Activated naive CD8-positive, alpha-beta T cell treated with anti-CD3 and anti-CD28 coated beads, Interleukin-2, amount 50 U/mL, for 24 hours (primary cell): ENCODE data around the gene PITRM1.
A peak's percentile ranks its signal among the peaks of the same experiment; 100 is the strongest.
"Not testable (repeated sequence)": the region's sequence is repeated elsewhere in the genome, so short reads cannot be mapped to it uniquely, and the experiment has no call there.

ENCODE experiments used
- ATAC-seq: fragments of 150-1000 bp; cut with Tn5 transposase; one replicate; pipeline ENCODE4 v1.10.0; 2021
- DNase-seq: peaks from one replicate; pipeline ENCODE4 v3.0.0; 2021
- H3K27ac Mint-ChIP-seq: one replicate; pipeline ENCODE4 v1.8.0; 2021; ENCODE audit warnings: mild to moderate bottlenecking, mixed read lengths
- H3K27me3 Mint-ChIP-seq: one replicate; pipeline ENCODE4 v1.8.0; 2021; ENCODE audit warnings: mixed read lengths
- H3K36me3 Mint-ChIP-seq: one replicate; pipeline ENCODE4 v1.8.0; 2021; ENCODE audit warnings: low read depth, mixed read lengths
- H3K4me1 Mint-ChIP-seq: one replicate; pipeline ENCODE4 v1.8.0; 2021; ENCODE audit warnings: mixed read lengths
- H3K4me3 Mint-ChIP-seq: one replicate; pipeline ENCODE4 v1.8.0; 2021; ENCODE audit warnings: mild to moderate bottlenecking, moderate library complexity, mixed read lengths
- H3K9me3 Mint-ChIP-seq: one replicate; pipeline ENCODE4 v1.8.0; 2021; ENCODE audit warnings: mixed read lengths

The PITRM1 gene, protein sequence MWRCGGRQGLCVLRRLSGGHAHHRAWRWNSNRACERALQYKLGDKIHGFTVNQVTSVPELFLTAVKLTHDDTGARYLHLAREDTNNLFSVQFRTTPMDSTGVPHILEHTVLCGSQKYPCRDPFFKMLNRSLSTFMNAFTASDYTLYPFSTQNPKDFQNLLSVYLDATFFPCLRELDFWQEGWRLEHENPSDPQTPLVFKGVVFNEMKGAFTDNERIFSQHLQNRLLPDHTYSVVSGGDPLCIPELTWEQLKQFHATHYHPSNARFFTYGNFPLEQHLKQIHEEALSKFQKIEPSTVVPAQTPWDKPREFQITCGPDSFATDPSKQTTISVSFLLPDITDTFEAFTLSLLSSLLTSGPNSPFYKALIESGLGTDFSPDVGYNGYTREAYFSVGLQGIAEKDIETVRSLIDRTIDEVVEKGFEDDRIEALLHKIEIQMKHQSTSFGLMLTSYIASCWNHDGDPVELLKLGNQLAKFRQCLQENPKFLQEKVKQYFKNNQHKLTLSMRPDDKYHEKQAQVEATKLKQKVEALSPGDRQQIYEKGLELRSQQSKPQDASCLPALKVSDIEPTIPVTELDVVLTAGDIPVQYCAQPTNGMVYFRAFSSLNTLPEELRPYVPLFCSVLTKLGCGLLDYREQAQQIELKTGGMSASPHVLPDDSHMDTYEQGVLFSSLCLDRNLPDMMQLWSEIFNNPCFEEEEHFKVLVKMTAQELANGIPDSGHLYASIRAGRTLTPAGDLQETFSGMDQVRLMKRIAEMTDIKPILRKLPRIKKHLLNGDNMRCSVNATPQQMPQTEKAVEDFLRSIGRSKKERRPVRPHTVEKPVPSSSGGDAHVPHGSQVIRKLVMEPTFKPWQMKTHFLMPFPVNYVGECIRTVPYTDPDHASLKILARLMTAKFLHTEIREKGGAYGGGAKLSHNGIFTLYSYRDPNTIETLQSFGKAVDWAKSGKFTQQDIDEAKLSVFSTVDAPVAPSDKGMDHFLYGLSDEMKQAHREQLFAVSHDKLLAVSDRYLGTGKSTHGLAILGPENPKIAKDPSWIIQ

GRCh38 chr10:3172446-3173170 is at the start of gene PITRM1:
Gene PITRM1, minus strand, starts transcription at chr10:3172782. Its CDS starts 10 bp downstream, at chr10:3172772.
- DNase-seq = peak; percentile 98
- Mint-ChIP-seq H3K36me3 (peaks cover 20% of the 10 kb centered on the region), H3K4me3 (peak within 1 kb of the TSS; percentile 91), H3K9me3 (peaks cover 4% of the 10 kb centered on the region), H3K27me3 (no peaks in the 10 kb centered on the region), H3K27ac (peak within 1 kb of the TSS; percentile 85), H3K4me1 (peaks cover 29% of the 10 kb centered on the region)
- ATAC-seq = peak; percentile 98

DNA sequence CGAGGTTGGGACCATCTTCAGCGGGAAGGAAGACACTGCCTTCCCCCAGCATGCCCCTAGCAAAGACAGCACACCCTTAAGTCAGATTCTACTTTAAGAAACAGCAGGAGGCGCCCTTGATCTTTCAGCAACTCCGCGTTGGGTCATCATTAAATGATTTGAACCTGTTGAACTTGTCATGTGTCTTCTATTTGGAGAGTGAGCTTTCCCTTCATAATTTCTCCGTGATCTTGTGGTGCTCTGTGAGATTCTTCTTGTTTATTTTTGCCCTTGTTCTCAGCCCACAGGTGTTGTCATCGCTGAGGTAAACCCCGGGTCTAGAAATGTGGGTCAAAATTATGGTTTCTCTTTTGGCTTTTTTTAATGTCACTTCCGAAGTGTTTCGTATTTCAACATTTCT is 49.5 kb upstream of the PITRM1 start:
- ATAC-seq = no peak
- no peak overlapping the region for H3K4me3 Mint-ChIP-seq
- H3K9me3 Mint-ChIP-seq = no peaks in the 10 kb centered on the region
- H3K36me3 Mint-ChIP-seq = no peaks in the 10 kb centered on the region
- H3K4me1 Mint-ChIP-seq = peaks cover 10% of the 10 kb centered on the region
- H3K27me3 Mint-ChIP-seq = peaks cover 13% of the 10 kb centered on the region
- DNase-seq = no peak
- H3K27ac Mint-ChIP-seq = no peak overlapping the region

DNA sequence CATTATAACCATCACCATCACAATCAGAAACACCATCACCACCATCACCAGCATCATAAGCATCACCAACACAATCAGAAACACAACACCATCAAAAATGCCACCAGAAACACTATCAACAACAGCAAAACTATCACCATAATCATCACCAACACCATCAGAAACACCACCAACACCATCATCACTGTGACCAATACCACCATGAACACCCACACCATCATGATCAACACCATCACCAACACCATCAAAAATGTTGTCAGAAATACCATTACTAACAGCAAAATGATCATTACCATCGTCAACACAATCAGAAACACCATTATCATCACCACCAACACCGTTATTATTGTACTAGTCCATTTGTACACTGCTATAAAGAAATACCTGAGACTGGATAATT is 49.0 kb upstream of the PITRM1 start:
- not testable (repeated sequence) for H3K27ac Mint-ChIP-seq, H3K9me3 Mint-ChIP-seq, DNase-seq, H3K4me3 Mint-ChIP-seq, ATAC-seq, H3K36me3 Mint-ChIP-seq, H3K4me1 Mint-ChIP-seq
- peaks cover 13% of the 10 kb centered on the region for H3K27me3 Mint-ChIP-seq

DNA sequence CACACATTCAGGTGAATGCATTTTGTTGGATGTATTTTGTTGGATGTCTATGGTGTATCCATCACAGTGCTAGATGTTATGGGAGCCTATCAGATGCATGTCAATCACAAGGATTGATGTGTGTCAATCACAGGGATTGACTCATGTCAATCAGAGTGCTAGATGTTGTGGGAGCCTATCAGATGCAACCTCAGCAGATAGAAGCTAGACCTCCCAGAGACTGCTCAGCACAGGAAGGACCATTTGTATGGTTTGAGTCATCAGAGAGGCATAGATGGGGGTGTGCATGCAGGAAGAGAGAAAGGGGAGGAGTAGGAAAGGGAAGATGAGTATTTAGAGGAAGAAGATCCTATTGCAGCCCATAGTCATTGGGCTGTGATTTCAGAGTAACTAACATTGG is 48.3 kb upstream of the PITRM1 start:
- H3K4me1 Mint-ChIP-seq = peaks cover 5% of the 10 kb centered on the region
- DNase-seq = no peak
- peaks cover 13% of the 10 kb centered on the region for H3K27me3 Mint-ChIP-seq
- H3K4me3 Mint-ChIP-seq = no peak overlapping the region
- H3K9me3 Mint-ChIP-seq = no peaks in the 10 kb centered on the region
- peak; percentile 40 for ATAC-seq
- no peak overlapping the region for H3K27ac Mint-ChIP-seq
- no peaks in the 10 kb centered on the region for H3K36me3 Mint-ChIP-seq

- DNase-seq, H3K27ac Mint-ChIP-seq, H3K4me1 Mint-ChIP-seq, H3K4me3 Mint-ChIP-seq, ATAC-seq, H3K9me3 Mint-ChIP-seq, H3K36me3 Mint-ChIP-seq: not testable (repeated sequence)
- peaks cover 16% of the 10 kb centered on the region for H3K27me3 Mint-ChIP-seq
Measured at GRCh38 chr10:3219021-3219628, 46.5 kb upstream of the PITRM1 start.

GRCh38 chr10:3217853-3218252 is 45.3 kb upstream of the PITRM1 start:
- H3K27ac Mint-ChIP-seq = no peak overlapping the region
- DNase-seq = no peak
- H3K4me3 Mint-ChIP-seq = no peak overlapping the region
- peaks cover 5% of the 10 kb centered on the region for H3K4me1 Mint-ChIP-seq
- H3K27me3 Mint-ChIP-seq = peaks cover 16% of the 10 kb centered on the region
- no peaks in the 10 kb centered on the region for H3K9me3 Mint-ChIP-seq
- H3K36me3 Mint-ChIP-seq = no peaks in the 10 kb centered on the region
- no peak for ATAC-seq

DNA sequence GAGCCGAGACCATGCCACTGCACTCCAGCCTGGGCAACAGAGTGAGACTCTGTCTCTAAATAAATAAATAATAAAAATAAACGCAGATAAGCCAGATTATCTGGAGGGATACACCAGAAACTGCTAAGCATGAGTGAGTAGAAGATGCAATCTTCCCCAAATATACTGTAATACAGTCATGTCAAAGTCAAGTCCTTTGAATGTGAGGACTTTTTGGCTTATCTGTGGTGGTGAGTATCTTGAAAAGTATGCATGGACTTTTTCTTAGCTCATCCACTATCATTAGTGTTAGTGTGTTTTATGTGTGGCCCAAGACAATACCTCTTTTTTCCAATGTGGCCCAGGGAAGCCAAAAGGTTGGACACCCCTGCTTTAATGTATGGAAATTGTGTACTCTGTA is 44.7 kb upstream of the PITRM1 start:
- Mint-ChIP-seq H3K27me3 (peaks cover 18% of the 10 kb centered on the region), H3K27ac (no peak overlapping the region), H3K4me1 (peaks cover 5% of the 10 kb centered on the region), H3K4me3 (no peak overlapping the region), H3K36me3 (no peaks in the 10 kb centered on the region), H3K9me3 (no peaks in the 10 kb centered on the region)
- ATAC-seq = no peak
- no peak for DNase-seq

GRCh38 chr10:3215153-3215775 is 42.7 kb upstream of the PITRM1 start:
- DNase-seq (no peak), ATAC-seq (no peak)
- no peak overlapping the region for H3K4me3 Mint-ChIP-seq
- H3K27me3 Mint-ChIP-seq = peaks cover 21% of the 10 kb centered on the region
- no peaks in the 10 kb centered on the region for H3K4me1 Mint-ChIP-seq
- no peak overlapping the region for H3K27ac Mint-ChIP-seq
- H3K36me3 Mint-ChIP-seq = no peaks in the 10 kb centered on the region
- no peaks in the 10 kb centered on the region for H3K9me3 Mint-ChIP-seq

DNA sequence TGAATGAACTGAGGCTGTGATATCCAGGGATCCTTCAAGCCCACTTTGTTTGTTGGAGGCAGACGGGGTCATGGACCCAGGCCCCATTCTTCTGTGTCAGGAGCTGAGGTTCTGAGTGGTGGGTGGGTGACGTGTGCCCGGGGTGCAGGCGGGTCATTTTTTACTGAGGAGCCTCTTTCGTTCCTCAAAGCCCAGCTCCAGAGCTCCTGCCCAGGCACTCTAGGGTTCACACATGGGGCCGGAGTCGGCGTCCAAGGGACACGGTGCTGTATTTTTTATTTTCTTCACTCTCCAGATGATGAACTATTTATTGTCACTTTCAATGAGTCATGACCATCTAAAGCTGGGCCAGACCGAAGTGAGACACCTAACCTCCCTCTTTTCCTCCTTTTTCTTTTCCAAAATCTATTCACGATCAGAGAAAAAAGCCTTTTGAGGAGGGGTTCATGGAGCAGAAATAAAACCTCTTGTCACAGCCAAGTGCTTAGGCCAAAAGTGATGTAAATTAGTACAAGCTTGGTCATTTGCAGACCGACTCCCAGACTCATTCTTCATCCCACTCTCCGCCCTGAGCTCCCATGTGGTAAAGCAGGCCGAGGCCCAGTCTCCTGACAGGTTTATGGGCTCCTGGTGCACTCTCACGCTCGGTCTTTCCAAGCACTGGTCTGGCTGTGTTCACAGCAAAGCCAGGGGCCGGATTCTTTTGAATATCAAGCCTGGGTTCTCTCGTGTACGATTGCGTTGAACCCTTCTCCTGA is 41.4 kb upstream of the PITRM1 start:
- no peaks in the 10 kb centered on the region for H3K4me1 Mint-ChIP-seq
- no peak overlapping the region for H3K27ac Mint-ChIP-seq
- DNase-seq (no peak), ATAC-seq (no peak)
- peaks cover 29% of the 10 kb centered on the region for H3K27me3 Mint-ChIP-seq
- H3K4me3 Mint-ChIP-seq = no peak overlapping the region
- H3K9me3 Mint-ChIP-seq = no peaks in the 10 kb centered on the region
- no peaks in the 10 kb centered on the region for H3K36me3 Mint-ChIP-seq

DNA sequence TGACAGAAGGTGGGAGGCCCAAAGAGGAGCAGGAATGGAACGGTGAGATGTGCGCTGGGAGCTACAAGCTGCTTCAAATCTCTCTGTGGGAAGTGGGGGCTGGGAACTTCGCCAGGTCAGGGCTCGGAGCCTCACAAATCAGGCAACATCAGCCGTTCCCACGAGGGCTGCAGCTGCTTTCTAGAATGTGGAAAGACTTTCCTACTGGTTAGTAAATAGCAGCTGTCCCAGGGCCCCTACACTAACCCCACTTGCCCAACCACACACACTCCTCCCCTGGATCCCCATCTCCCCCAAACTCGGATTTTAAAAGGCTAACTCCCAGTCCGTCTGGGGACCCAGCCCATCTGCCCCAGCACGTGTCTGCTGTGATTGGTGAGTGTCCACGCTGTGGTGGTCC is 40.6 kb upstream of the PITRM1 start:
- H3K36me3 Mint-ChIP-seq = no peaks in the 10 kb centered on the region
- H3K9me3 Mint-ChIP-seq = no peaks in the 10 kb centered on the region
- no peak overlapping the region for H3K27ac Mint-ChIP-seq
- DNase-seq = no peak
- no peak overlapping the region for H3K4me3 Mint-ChIP-seq
- no peaks in the 10 kb centered on the region for H3K4me1 Mint-ChIP-seq
- H3K27me3 Mint-ChIP-seq = peaks cover 28% of the 10 kb centered on the region
- no peak for ATAC-seq

DNA sequence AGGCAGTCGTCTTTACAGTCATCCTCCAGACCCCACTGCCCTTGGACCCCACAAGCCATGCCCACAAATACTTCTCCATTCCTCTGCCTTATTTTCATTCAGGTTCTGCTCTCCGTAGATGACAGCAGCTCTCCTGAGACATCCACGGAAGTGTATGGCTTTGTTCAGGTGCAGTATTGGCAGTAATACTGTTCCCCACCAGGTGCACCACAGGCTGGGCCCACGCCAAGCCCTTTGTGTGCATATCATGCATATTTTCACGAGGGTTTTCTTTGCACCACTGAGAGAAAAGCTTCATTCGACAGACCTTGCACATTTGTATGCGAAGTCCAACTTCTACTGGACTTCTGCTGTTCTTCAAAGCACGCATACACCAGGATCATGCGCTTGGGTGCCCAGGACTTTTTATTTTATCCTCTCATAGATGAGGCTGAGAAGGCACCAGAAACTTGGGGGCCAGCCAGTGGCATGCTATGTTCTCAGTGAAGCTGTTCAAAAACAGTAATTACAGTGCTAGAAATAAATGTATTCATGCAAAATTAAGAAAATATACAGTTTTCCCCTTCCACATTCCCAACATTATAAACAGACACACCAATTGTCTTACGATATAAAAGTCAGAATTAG is 37.8 kb upstream of the PITRM1 start:
- Mint-ChIP-seq H3K4me3 (no peak overlapping the region), H3K36me3 (no peaks in the 10 kb centered on the region), H3K27me3 (peaks cover 50% of the 10 kb centered on the region), H3K27ac (no peak overlapping the region), H3K9me3 (no peaks in the 10 kb centered on the region), H3K4me1 (no peaks in the 10 kb centered on the region)
- ATAC-seq = no peak
- DNase-seq = no peak

GRCh38 chr10:3208481-3209406 is 36.2 kb upstream of the PITRM1 start:
- DNase-seq (no peak), ATAC-seq (no peak)
- Mint-ChIP-seq H3K27me3 (peaks cover 53% of the 10 kb centered on the region), H3K4me1 (no peaks in the 10 kb centered on the region), H3K9me3 (no peaks in the 10 kb centered on the region), H3K36me3 (no peaks in the 10 kb centered on the region), H3K27ac (no peak overlapping the region), H3K4me3 (no peak overlapping the region)
